B cell (primary cell): ENCODE data around the gene ACO2. TPM values are rescaled to one million over a fixed set of nuclear protein-coding genes. Genes with fewer than 3 reads are reported as not detected.

Experiments
- ATAC-seq: fragments of 200-7000 bp; cut with Tn5 transposase; one replicate; pipeline ENCODE4 v1.10.0; 2021; ENCODE audit warnings: low read depth, mild to moderate bottlenecking, moderate number of reproducible peaks, moderate library complexity
- CTCF ChIA-PET: fragments of 350-600 bp; sonication (Branson Sonifier 250); formaldehyde crosslinking; loops from one replicate; lab custom pipeline; 2021; ENCODE audit warnings: antibody characterized with exemption, inconsistent platforms; lab: Charles Lee
- POLR2A ChIA-PET: fragments of 350-600 bp; sonication (Branson Sonifier 250); formaldehyde crosslinking; loops from one replicate; lab custom pipeline; 2021; ENCODE audit warnings: antibody characterized with exemption; lab: Charles Lee
- DNase-seq: peaks from one replicate; pipeline ENCODE4 v3.0.0; 2013
- H2AFZ ChIP-seq: 2 replicates; pipeline ENCODE4 v1.6.1; 2012; ENCODE audit warnings: mild to moderate bottlenecking, low read depth, low read length; ENCODE audit not compliant: insufficient read depth, poor library complexity, severe bottlenecking
- H3K27ac ChIP-seq, 2 donors: 1 replicate in 1 of 2; 2 replicates in 1 of 2; pipeline ENCODE4 v1.5.1; 2012 to 2013; ENCODE audit warnings: low read length in 2 of 2, mild to moderate bottlenecking in 2 of 2, moderate library complexity in 1 of 2
- H3K27me3 ChIP-seq, 4 experiments: fragments of 200-600 bp in 1 of 4; sonication (generic) in 1 of 4; replicated peaks in 1 of 4; 1 replicate in 2 of 4; 2 replicates in 2 of 4; pipeline versions ENCODE4 v1.6.1 to v1.7.0; 2013 to 2016; ENCODE audit warnings: low read length in 3 of 4, mild to moderate bottlenecking in 2 of 4, mixed read lengths in 1 of 4, moderate library complexity in 1 of 4; ENCODE audit not compliant: insufficient read depth in 4 of 4, control insufficient read depth in 3 of 4; ENCODE audit errors: control extremely low read depth in 1 of 4
- H3K36me3 ChIP-seq, 2 experiments: replicated peaks in 1 of 2; 1 replicate in 1 of 2; 2 replicates in 1 of 2; pipeline versions ENCODE4 v1.6.1 to v1.7.1; 2013; ENCODE audit warnings: low read length in 1 of 2; ENCODE audit not compliant: insufficient read depth in 2 of 2, control insufficient read depth in 1 of 2; ENCODE audit errors: control extremely low read depth in 1 of 2, extremely low read depth in 1 of 2
- H3K4me1 ChIP-seq, 2 donors: fragments of 200-600 bp in 1 of 2; sonication (generic) in 1 of 2; 1 replicate in 1 of 2; 2 replicates in 1 of 2; pipeline versions ENCODE4 v1.5.1 to v1.6.1; 2013 to 2017; ENCODE audit warnings: low read length in 2 of 2; ENCODE audit not compliant: control insufficient read depth in 2 of 2, insufficient read depth in 2 of 2
- H3K4me2 ChIP-seq: replicated peaks from 2 replicates; pipeline ENCODE3; 2012; ENCODE audit warnings: mild to moderate bottlenecking, low read depth, low read length; ENCODE audit not compliant: poor library complexity, severe bottlenecking
- H3K4me3 ChIP-seq, 5 experiments: fragments of 200-600 bp in 1 of 5; sonication (generic) in 1 of 5; 1 replicate in 3 of 5; 2 replicates in 2 of 5; pipeline versions ENCODE4 v1.5.1 to v1.7.0; 2011 to 2016; ENCODE audit warnings: low read length in 4 of 5, mild to moderate bottlenecking in 4 of 5, low read depth in 2 of 5, control low read depth in 1 of 5, moderate library complexity in 1 of 5; ENCODE audit not compliant: insufficient read depth in 1 of 5; ENCODE audit errors: control extremely low read depth in 1 of 5, extremely low read depth in 1 of 5
- H3K79me2 ChIP-seq: fragments of 200-600 bp; sonication (generic); one replicate; pipeline ENCODE4 v1.6.0; 2016; ENCODE audit warnings: low read length; ENCODE audit not compliant: control insufficient read depth, insufficient read depth
- H3K9ac ChIP-seq: fragments of 200-600 bp; sonication (generic); 2 replicates; pipeline ENCODE4 v1.6.1; 2017; ENCODE audit warnings: mild to moderate bottlenecking, low read length, moderate library complexity
- H3K9me3 ChIP-seq, 3 donors: one replicate each; pipeline versions ENCODE4 v1.6.1 to v1.7.1; 2013; ENCODE audit warnings: low read length in 2 of 3; ENCODE audit not compliant: control insufficient read depth in 2 of 3, insufficient read depth in 1 of 3; ENCODE audit errors: control extremely low read depth in 1 of 3
- H4K20me1 ChIP-seq: 2 replicates; pipeline ENCODE4 v1.6.0; 2012; ENCODE audit warnings: mild to moderate bottlenecking, low read length; ENCODE audit not compliant: insufficient read depth, control insufficient read depth, poor library complexity, severe bottlenecking
- H3K27ac Mint-ChIP-seq: one replicate; pipeline ENCODE4 v1.8.0; 2021; ENCODE audit warnings: mixed read lengths
- H3K27me3 Mint-ChIP-seq: one replicate; pipeline ENCODE4 v1.8.0; 2021; ENCODE audit warnings: mixed read lengths
- H3K4me1 Mint-ChIP-seq: one replicate; pipeline ENCODE4 v1.8.0; 2021; ENCODE audit warnings: mixed read lengths
- H3K4me3 Mint-ChIP-seq: one replicate; pipeline ENCODE4 v1.8.0; 2021; ENCODE audit warnings: mixed read lengths
- H3K9me3 Mint-ChIP-seq: one replicate; pipeline ENCODE4 v1.8.0; 2022; ENCODE audit warnings: mixed read lengths; ENCODE audit not compliant: insufficient read depth
- CTCF ChIP-seq: fragments of 200-600 bp; IDR thresholded peaks from one replicate; pipeline ENCODE4 v1.8.0; 2022; ENCODE audit warnings: antibody characterized with exemption, mild to moderate bottlenecking
- EZH2 ChIP-seq: IDR thresholded peaks from 2 replicates; pipeline ENCODE4 v1.6.1; 2012; ENCODE audit warnings: borderline replicate concordance, low read depth, mild to moderate bottlenecking, moderate library complexity, low read length; ENCODE audit not compliant: insufficient read depth, poor library complexity, severe bottlenecking
- WGBS: methylation state at CpG from one replicate; pipeline ENCODE4 v1.1.5; 2013; ENCODE audit warnings: missing lambda C conversion rate; ENCODE audit not compliant: insufficient coverage; 5-methylcytosine and 5-hydroxymethylcytosine counted together
- intact Hi-C: fragments of 100-400 bp; cut with micrococcal nuclease; formaldehyde crosslinking; loops from one replicate; pipeline ENCODE4 v1.10.0; 2022
- polyA plus RNA-seq: library from polyadenylated mRNA; depleted of rRNA; stranded (reverse); fragments of >200 nt; gene quantifications from 2 replicates; pipeline ENCODE4 v1.2.3, GENCODE V29; 2012
- total RNA-seq, 2 donors: library from RNA; stranded (reverse); fragments of 120-200 nt in 1 of 2; gene quantifications; 1 replicate in 1 of 2; 2 replicates in 1 of 2; pipeline versions ENCODE4 v1.2.3 to v1.2.4, GENCODE V29; 2013 to 2022

Gene ACO2
- total and polyA plus RNA-seq, 2 donors (not counting 1 experiment from before 2014, with no cell fraction given): 91.5 to 91.7 TPM

DNA sequence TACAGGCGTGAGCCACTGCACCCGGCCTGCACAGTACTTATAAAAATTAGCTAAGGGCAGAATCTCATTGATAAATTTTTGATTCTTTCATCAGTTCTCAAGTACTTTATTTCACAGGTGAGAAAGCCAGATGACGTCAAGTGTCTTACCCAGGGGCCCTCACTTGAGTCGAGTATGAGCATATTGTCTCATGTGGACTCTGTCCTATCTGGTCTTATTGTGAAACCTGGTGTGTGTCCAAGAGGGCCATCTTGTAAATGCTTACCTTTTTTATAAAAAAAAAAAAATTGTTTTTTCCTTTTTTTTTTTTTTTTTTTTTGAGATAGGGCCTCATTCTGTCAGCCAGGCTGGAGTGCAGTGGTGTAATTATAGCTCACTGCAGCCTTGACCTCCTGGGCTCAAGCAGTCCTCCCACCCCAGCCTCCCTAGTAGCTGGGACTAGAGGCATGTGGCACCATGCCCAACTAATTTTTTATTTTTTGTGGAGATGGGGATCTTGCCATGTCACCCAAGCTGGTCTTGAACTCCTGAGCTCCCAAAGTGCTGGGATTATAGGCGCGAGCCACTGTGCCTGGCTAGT, 6.0 kb downstream of the ACO2 start:
- DNase-seq (no peak), ATAC-seq (no peak)
- Histone ChIP-seq H2AFZ (no peak overlapping the region), H3K36me3 (peaks cover 1 to 17% of the 10 kb centered on the region in 2 experiments), H3K79me2 (peaks cover 90% of the 10 kb centered on the region), H3K9me3 (peaks cover 0 to 10% (median 0%) of the 10 kb centered on the region in 3 donors), H3K9ac (no peak overlapping the region), H4K20me1 (no peaks in the 10 kb centered on the region), H3K4me2 (no peak overlapping the region), H3K27me3 (no peaks in the 10 kb centered on the region), H3K4me3 (no peak overlapping the region), H3K27ac (peak overlapping the region in 1 of 2 donors; percentile 68), H3K4me1 (peaks cover 44 to 62% of the 10 kb centered on the region in 2 donors)
- intact Hi-C loops: no loop called here
- peak overlapping the region; percentile 23 for H3K4me3 Mint-ChIP-seq
- no peaks in the 10 kb centered on the region for H3K27me3 Mint-ChIP-seq
- TF ChIP-seq CTCF (no peak), EZH2 (no peak)
- CTCF ChIA-PET: interaction anchor here (1.2 to 2.1 kb wide), 3 partner anchors 27 to 71 kb away, joined by 3 to 12 read pairs (median 7); no protein-coding TSS in a partner anchor
- 98% methylated on average over 3 of the region's 6 CpGs for WGBS
- peaks cover 71% of the 10 kb centered on the region for H3K4me1 Mint-ChIP-seq
- POLR2A ChIA-PET: interaction anchor here (0.6 to 1.2 kb wide), 3 partner anchors 13 to 30 kb away, joined by 3 to 5 read pairs (median 4); no protein-coding TSS in a partner anchor
- H3K9me3 Mint-ChIP-seq: no peaks in the 10 kb centered on the region
- peak overlapping the region; percentile 81 for H3K27ac Mint-ChIP-seq

GRCh38 chr22:41478473-41478872, 9.6 kb downstream of the ACO2 start:
- H2AFZ ChIP-seq: no peak overlapping the region
- peaks cover 0 to 10% (median 0%) of the 10 kb centered on the region in 3 donors for H3K9me3 ChIP-seq
- H3K4me1 Mint-ChIP-seq: peaks cover 78% of the 10 kb centered on the region
- no CpG with 5 or more reads among the region's 2 CpGs for WGBS
- no peaks in the 10 kb centered on the region for H3K9me3 Mint-ChIP-seq
- peak overlapping the region; percentile 95 for H3K27ac Mint-ChIP-seq
- H3K27ac ChIP-seq: peak overlapping the region; percentile 82 to 86
- H3K4me2 ChIP-seq: peak overlapping the region; percentile 75
- H3K4me3 Mint-ChIP-seq: peak overlapping the region; percentile 76
- ATAC-seq (peak; percentile 84), DNase-seq (peak; percentile 75)
- POLR2A ChIA-PET: interaction anchor here (0.6 to 4.5 kb wide), 11 partner anchors 9 to 890 kb away, joined by 3 to 60 read pairs (median 4); partner anchors contain the start of genes ACO2, PHF5A, PMM1 and TOB2
- no peaks in the 10 kb centered on the region for H3K27me3 ChIP-seq
- CTCF ChIA-PET: interaction anchor here (0.5 to 4.2 kb wide), 15 partner anchors 10 to 75 kb away, joined by 3 to 32 read pairs (median 7); partner anchors contain the start of genes ACO2 and PHF5A
- H3K36me3 ChIP-seq: peaks cover 3 to 10% of the 10 kb centered on the region in 2 experiments
- no peaks in the 10 kb centered on the region for H3K27me3 Mint-ChIP-seq
- peaks cover 18% of the 10 kb centered on the region for H4K20me1 ChIP-seq
- intact Hi-C loops: loop anchor here (1.0 to 2.0 kb wide), 3 partner anchors 9 to 30 kb away; partner anchors contain the start of gene ACO2
- TF ChIP-seq EZH2 (no peak), CTCF (no peak)
- H3K4me1 ChIP-seq: peaks cover 74 to 84% of the 10 kb centered on the region in 2 donors
- H3K4me3 ChIP-seq: peak overlapping the region in 4 of 5 experiments; percentile 10 to 25 (median 20)
- peaks cover 90% of the 10 kb centered on the region for H3K79me2 ChIP-seq
- H3K9ac ChIP-seq: peak overlapping the region; percentile 46
